Cardiac fibroblast (primary cell): ENCODE measurements around the gene GTF3C1.

Experiments
- DNase-seq, 2 donors: peaks; one replicate each; pipeline versions ENCODE4 v3.0.0 to v3.0.0-alpha.2; 2010; ENCODE audit warnings: low read depth in 2 of 2
- H3K4me3 ChIP-seq, 2 donors: replicated peaks in 1 of 2; 1 replicate in 1 of 2; 2 replicates in 1 of 2; pipeline ENCODE4 v1.5.1; 2011; ENCODE audit warnings: low read depth in 2 of 2, low read length in 2 of 2, mild to moderate bottlenecking in 2 of 2, moderate library complexity in 1 of 2
- TF ChIP-seq, protein P1 (sequence below): IDR thresholded peaks from one replicate; pipeline ENCODE4 v1.5.1; 2011; ENCODE audit warnings: low read depth, mild to moderate bottlenecking, low read length, inconsistent platforms

The GTF3C1 gene

DNA sequence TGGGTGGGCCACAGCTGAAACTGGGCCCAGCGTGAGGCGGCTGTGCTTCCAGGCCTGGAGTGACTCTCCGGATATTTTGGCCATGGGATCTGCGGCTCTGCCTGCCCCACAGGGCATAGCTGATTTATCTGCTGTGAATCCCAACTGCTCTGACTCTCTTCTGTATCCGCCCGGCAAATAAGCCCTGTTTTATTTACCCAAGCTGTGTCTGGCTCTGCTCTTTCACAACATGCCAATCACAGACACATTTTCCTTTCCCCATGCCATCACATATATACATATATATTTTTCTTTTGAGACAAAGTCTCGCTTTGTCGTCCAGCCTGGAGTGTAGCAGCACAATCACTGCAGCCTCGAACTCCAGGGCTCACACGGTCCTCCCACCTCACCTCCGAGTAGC, 33.3 kb downstream of the GTF3C1 start:
- H3K4me3 ChIP-seq: no peak overlapping the region
- DNase-seq: no peak
- TF ChIP-seq, protein P1, sequence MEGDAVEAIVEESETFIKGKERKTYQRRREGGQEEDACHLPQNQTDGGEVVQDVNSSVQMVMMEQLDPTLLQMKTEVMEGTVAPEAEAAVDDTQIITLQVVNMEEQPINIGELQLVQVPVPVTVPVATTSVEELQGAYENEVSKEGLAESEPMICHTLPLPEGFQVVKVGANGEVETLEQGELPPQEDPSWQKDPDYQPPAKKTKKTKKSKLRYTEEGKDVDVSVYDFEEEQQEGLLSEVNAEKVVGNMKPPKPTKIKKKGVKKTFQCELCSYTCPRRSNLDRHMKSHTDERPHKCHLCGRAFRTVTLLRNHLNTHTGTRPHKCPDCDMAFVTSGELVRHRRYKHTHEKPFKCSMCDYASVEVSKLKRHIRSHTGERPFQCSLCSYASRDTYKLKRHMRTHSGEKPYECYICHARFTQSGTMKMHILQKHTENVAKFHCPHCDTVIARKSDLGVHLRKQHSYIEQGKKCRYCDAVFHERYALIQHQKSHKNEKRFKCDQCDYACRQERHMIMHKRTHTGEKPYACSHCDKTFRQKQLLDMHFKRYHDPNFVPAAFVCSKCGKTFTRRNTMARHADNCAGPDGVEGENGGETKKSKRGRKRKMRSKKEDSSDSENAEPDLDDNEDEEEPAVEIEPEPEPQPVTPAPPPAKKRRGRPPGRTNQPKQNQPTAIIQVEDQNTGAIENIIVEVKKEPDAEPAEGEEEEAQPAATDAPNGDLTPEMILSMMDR: no peak

DNA sequence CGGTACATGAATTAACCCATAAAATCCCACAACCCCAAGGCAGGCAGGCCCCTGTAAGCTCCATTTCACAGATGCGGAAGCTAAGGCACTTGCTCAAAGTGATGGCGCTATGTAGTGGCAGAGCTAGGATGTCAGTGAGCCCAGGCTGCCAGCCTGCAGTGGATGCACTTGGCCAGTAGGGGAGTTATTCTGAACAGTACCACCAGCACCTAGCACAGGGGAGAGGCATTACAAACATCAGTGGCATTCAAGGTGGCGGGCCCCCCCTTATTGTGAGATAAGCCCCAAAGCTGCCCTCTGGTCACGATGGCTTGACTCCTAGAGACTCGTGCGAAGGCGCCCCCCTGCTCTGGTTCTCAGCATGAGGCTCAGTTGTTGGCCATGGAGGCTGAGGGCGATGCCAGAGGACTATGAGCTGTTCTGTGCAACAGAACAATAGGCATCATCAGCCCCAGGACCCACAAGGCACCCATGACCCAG, 33.8 kb downstream of the GTF3C1 start:
- H3K4me3 ChIP-seq: no peak overlapping the region
- DNase-seq: peak; percentile 26 to 41
- TF ChIP-seq, protein P1: peak; percentile 71

DNA sequence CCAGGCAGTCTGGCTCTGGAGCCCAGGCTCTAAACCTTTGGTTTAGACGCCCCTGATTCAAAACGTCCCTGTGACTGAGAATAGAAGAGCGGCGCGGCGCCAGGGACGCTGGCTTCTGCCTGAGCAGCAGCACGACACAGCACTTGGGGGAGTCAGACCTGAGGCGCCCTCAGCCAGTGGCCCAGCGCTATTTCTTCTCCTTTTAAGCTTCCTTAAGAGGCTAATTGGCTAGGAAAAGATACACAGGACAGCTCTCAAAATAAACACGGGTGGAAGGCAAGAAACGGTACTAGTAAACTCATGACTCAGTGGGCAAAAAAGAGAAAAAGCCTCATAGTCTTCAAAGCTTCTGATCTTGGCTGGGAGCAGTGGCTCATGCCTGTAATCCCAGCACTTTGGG, 34.9 kb downstream of the GTF3C1 start:
- TF ChIP-seq, protein P1: no peak
- no peak overlapping the region for H3K4me3 ChIP-seq
- DNase-seq: no peak

DNA sequence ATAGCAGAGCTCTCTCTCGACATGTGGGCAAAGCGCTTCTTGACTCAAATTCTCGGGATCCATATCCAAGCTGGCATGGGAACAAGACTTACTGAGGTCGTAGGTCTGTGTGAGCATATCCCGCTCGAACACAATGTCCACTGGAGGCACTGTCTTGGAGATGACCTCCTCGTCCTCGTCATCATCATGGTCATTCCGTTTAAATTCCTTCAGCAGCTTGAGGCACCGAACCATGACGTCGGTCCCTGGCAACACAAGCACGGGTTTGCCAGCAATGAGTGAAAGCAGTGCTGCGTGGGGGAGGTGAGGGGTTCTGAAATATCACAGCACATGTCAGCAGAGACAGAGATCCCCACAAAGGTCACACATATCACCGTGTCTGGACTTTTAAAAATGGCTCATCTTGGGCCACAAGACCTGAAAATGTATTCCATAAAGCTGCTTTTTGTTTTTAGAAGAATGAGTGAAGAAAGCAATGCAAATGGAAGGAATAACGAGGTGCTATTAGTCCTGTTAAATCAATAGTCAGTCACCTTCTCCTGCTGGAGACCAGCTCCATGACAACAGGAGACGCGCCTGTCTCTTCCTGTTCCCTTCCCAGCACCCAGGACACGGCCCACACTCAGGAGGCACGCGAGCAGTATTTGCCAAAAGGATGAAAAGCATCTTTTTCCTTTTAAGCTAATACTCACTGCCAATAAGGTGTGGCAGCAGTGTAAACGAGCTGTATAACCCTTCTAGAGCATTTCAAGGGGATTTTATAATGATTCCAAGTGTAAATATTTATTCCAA, 37.9 kb downstream of the GTF3C1 start:
- H3K4me3 ChIP-seq: no peak overlapping the region
- TF ChIP-seq, protein P1: no peak
- peak; percentile 17 to 42 for DNase-seq

DNA sequence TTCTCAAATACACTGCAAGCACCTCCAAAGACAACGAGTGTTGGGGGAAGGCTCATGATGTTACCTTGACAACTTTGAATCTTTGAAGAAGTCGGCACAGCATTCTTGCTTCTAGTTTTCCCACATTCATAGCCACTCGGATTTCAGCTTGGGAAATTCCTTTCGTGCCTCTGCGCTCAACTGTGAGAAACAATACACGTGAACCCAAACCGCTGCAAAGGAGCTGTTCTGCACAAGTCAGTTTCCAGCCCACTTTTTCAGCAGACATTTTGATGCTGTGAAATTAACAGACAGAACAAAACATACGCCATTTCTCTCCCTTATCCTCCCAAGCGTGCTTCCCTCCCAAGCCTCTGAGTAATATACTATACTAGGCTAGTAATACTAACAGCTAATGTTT, 41.2 kb downstream of the GTF3C1 start:
- DNase-seq: no peak
- TF ChIP-seq, protein P1: no peak
- no peak overlapping the region for H3K4me3 ChIP-seq

DNA sequence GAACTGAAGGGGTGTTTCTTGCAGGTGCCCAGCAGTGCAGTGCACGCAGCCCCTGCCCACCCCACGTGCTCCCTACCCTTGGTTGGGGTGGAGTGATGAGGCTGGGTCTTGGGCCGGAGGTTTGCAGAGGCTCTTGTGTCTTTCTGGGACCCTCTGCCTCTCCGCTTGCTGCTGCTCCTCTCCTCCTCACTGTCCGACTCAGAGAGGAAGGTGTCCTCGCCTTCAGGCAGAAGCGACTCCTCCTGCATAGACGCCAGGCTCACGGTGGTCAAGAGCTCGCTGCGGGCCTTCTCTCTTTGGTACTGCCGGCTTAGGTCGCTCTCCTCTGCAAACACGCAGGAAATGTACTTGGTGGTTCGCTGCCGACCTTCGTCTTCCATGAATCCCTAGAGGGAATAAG, 42.9 kb downstream of the GTF3C1 start:
- no peak overlapping the region for H3K4me3 ChIP-seq
- DNase-seq: no peak
- TF ChIP-seq, protein P1: no peak
